Activated CD4-positive, alpha-beta T cell treated with anti-CD3 and anti-CD28 coated beads, Interleukin-2, Interleukin-6, amounts not matched to agents 100 ng/mL and 50 ng/mL, durations not matched to agents 16 hours and 8 hours (primary cell): ENCODE data around the gene INTS7.
"Not testable (repeated sequence)": the region's sequence is repeated elsewhere in the genome, so short reads cannot be mapped to it uniquely, and the experiment has no call there.

ENCODE experiments used
- DNase-seq: peaks from one replicate; pipeline ENCODE4 v3.0.0-alpha.2; 2020

Gene INTS7

DNA sequence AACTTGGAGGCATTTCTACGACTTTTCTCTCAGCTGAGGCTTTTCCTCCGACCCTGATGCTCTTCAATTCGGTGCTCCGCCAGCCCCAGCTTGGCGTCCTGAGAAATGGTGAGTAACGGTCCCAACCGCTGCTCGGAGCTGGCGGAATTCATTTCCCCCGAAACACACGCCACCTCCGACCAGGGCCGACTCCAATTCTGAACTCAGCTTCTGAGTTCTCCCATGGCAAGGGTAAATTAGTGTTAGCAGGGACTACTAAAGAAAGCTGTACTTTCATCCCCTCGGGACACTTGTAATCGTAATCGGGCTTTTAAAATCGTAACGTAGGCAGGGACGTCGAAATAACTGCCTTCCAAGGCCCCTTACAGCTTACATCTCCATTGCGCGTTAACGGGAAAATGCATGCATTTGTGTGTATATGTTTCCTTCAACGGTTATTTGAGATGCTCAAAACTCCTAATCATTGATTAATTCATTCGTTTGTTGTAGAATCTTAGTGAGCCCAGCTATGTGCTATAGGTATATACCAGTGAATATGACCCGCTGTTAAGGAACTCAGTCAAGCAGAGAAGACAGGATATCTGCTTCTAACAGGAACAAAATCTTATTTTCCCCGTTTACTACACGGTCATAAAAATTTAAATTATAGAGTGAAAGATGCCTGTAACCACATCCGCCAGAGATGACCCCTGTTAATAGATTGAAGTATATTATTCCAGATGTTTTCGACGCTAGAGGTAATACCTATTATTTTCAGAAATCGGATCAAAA lies 663 bp upstream of the INTS7 start:
- DNase-seq, result no peak

DNA sequence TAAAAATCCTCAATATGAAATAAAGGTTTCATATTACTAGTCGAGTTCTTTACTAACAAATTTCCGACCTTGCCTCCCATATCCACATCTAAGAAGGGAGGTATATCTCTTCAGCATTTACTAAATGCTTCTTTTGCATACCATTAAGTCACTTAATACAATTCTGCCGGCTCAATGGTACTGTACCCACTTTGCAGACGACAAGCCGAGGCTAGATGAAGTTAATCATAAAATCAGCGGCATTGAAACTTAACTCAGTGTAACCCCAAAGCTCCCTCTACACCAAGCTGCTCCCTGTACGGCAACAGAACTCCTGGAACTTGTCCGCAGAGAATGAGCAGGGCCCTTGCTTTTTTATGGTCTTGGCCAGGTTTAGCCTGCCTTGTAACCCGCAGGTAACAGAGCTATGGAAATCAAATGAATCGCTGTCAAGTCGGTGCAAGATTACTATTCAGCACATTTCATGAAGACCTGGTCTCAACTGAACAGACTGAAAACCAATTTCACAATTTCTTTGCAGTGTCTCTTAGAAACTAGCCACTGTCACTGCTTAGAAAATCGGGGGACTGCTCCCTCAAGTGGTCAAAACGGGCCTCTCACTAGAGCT lies 738 bp downstream of the INTS7 start:
- no peak for DNase-seq

DNA sequence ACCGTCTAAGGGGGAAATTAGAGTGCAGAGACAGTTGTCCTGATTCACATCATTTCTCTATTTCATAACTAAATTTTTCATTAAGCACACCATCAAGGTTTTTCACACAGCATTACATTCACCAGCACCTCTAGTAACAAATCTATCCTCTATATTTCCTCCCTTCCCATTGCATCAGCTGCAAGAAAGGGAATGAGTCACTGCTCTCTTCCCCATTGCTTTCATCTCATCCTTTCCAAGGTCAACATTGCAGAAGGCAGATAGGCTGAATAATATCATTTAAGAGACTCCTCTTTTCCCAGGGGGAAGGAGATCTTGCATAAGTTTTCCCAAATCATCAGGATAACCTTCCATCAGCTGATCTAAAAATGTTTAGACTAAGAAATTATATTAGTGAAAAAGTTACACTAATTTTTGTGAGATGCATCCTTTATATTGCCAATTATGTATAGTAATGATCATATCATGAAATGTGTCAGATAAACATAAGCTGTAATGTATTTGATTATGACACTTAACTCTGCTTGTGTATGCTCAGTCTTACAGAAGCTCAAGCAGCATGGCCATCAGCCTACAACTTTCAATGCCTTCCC lies 4.3 kb downstream of the INTS7 start:
- peak; percentile 51 for DNase-seq

DNA sequence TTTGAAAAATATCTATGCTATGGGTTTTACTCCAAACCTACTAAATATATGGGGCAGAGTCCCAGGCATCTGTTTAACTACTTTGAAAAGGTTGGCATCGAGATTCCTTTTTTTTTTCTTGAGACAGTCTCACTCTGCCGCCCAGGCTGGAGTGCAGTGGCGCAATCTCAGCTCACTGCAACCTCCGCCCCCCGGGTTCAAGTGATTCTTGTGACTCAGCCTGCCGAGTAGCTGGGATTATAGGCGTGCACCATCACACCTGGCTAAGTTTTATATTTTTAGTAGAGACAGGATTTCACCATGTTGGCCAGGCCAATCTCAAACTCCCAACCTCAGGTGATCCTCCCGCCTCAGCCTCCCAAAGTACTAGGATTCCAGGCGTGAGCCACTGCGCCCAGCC lies 7.6 kb downstream of the INTS7 start:
- DNase-seq, result not testable (repeated sequence)

DNA sequence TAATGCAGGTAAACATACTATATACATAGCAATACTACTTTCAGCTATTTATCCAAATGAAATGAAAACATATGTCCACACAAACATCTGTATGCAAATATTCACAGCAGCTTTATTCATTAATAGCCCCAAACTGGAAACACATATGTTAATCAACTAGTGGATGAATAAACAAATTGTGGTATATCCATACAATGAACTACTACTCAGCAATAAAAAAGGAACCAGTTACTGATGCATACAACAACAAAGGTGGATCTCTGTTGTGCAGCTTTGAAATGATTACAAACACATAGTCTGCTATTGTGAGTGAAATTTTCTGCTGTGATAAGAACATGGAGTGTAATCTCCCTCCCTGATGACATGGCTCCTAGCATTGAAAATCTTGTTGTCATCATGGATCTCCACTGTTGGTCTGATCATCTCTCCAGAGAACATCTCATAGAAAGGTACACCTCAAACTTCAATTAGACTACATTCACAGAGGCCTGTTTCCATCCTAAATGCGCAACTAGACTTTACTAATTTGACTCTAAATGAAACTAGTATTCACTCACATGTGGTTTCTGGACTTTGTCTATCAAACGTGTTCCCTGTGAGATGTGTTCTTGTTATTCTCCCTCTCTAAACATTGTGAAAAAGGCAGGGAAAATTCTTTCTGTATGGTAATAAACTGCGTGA lies 10.7 kb downstream of the INTS7 start:
- peak; percentile 34 for DNase-seq

DNA sequence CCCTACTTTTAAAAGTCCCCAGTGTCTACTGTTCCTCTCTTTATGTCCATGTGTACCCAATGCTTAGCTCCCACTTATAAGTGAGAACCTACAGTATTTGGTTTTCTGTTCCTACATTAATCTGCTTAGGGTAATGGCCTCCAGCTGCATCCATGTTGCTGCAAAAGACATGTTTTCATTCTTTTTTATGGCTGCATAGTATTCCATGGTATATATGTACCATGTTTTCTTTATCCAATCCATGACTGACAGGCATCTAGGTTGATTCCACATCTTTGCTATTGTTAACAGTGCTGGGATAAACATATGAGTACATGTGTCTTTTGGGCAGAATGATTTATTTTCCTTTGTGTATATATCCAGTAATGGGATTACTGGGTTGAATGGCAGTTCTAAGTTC lies 12.4 kb downstream of the INTS7 start:
- DNase-seq, result not testable (repeated sequence)

DNA sequence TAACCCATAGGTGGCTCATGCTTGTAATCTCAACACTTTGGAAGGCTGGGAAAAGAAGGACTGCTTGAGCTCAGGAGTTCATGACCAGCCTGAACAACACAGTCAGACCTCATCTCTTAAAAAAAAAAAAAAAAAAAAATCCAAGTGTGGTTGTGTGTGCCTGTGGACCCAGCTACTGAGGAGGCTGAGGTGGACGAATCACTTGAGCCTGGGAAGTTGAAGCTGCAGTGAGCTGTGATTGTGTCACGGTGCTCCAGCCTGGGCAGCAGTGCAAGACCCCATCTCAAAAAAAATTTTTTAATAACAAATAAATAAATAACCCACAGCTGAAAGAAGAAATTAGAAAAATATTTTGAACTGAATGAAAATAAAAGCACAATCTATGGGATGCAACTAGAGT lies 13.8 kb downstream of the INTS7 start:
- DNase-seq, result no peak

DNA sequence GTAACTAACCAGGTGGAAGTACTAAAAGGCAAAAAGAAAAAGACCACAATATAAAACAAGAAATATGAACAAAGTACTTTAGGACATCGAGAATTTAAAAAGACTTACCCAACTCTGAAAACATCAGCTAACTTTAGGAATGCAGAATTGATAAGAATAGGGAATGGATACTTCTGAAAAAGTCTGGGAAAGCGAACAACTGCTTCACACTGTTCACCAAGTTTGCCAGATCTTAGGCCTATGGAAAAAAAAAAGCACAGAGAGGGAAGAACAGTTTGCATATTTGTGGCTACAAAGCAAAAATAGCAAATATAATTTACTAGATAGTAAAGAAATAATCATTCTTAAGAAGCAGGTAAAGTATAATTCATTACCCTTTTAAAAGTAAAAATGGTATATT lies 14.4 kb downstream of the INTS7 start:
- no peak for DNase-seq

DNA sequence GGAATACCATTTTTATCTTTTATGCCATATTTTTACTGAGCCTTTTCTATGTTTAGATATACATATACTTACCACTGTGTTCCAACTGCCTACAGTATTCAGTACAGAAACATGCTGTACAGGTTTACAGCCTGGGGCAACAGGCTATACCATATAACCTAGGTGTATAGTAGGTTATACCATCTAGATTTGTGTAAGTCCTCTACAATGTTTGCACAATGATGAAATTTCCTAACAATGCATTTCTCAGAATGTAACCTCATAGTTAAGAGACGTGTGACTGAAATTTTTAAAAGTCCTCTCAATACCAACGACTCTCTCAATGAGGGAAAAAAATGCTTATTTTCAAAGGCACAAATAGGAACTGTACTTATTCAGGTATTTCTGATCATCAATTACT lies 21.7 kb downstream of the INTS7 start:
- no peak for DNase-seq

DNA sequence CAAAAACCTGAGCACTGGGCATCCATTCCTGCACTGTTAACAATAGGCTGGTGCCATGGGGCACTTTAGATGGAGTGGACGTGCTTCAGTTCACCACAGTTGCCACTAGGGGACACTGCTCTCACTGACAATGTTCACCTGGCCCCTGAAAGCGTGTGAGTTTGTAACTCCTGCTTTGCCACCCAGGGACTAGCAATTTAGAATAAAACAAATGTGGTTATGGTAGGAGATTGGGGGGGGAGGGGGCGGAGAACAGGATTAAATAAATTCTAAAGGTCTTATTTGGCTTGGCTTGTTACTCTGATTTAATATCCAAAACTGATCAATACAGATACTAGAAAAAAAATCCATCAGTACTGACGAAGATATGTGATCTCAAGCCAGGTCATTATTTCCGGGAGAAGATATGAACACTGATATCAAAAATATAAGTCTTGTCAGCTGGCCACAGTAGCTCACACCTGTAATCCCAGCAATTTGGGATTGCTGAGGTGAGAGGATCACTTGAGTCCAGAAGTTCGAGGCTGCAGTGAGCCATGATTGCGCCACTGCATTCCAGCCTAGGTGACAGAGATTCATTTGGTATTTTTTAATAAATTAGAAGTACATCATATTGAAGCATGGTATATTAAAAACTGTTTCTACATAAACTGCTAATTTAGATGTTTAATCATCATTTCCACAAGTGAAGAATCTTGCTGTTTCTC lies 23.2 kb downstream of the INTS7 start:
- DNase-seq, result peak; percentile 79

DNA sequence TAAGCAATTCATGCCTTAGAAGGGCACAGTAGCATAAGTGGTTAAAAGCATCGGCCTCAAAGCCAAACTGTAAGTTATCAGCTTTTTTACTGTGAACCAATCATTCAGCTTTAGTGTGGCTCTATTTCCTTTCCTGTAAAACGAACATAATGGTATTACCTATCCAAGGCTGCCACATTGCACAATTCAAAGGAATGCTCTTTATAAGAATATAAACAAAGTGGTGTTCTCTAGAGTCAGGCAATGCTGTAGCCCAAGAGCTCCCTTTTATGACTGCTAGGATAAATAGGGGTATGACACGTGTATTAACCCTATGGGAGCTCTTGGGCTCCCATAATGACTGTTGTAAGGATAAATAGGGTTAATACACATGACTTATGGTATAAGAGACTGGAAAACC lies 25.4 kb downstream of the INTS7 start:
- no peak for DNase-seq

DNA sequence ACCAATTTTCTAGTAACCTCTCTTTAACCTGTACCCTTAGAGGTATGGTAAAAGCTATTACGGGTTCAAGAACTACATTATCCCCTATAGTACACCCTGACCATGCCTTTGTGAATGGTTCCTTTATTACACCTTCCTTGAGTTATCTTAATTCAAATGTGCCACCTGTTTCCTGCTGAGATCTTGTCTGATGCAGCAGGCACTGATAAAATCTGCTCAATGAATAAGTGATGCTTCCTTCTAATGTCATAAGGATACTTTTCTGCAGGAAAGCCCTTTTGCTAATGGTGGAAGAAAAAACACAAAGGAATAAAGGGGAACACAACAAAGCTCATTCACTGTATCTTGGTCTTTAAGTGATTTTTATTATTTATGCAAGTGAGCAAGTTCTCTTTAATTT lies 25.8 kb downstream of the INTS7 start:
- DNase-seq, result no peak

DNA sequence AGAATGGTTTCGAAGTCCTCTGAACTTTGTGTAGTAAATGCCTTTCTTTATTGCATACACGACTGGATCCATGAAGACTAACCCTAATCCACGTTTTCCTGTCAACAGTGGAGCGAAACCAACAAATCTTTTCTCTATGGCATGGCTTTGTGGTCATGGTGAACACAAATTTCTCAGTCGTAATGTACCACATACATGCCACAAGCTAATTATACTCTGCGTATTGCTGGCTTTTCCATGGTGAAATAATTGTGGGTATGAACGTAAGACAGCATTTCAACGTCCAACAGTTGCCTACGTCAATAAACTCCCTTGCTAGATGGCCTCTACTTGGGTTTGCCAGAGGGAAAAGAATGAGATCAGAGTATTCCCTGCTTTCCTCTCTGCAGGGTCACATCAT lies 27.5 kb downstream of the INTS7 start:
- no peak for DNase-seq

DNA sequence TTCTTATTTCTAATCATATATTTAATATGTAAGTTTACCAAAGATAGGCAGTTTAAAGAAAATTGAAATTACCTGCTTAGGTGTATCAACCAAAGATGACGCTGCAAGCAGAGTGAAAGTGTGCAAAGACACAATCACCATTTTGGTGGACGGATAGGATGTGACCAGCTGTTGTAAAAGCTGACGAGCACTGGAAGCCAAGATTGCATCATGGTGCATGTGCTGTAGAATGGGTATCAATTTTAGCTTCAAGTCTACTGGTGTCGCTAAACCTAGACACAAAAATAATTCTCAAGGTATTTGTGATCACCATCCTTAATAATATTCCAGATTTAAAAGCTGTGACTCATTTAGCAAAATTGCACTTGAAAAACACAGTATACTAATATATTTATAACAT lies 28.2 kb downstream of the INTS7 start:
- DNase-seq, result no peak

DNA sequence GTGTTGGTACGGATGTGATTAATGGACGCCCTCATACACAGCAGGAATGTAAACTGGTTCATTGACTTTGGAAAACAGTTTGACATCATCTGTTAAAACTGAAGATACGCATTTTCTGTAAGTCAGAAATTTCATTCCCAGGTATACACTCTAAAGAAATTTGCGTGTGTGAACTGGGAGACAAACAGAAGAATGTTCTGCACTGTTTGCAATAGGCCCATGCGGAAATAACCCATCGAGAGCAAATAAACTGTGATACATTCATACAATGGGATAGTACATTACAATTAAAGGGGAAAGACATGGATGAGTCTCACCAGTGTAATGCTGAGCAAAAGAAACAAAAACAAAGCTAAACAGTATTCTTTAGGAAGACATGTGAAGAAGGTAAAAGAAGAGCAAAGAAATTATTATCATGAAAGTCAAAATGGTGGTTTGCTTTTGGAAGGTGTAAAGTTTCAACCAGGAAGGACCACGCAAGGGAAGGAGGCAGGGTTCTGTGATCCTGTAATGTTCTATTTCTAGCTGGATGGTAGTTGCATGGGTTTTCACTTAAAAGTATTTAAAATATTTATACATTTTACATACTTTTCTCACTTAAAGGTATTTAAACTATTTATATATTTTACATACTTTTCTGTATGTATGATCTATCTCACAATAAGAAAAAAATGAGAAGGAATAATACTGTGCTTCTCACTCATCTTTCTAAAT lies 30.3 kb downstream of the INTS7 start:
- no peak for DNase-seq

DNA sequence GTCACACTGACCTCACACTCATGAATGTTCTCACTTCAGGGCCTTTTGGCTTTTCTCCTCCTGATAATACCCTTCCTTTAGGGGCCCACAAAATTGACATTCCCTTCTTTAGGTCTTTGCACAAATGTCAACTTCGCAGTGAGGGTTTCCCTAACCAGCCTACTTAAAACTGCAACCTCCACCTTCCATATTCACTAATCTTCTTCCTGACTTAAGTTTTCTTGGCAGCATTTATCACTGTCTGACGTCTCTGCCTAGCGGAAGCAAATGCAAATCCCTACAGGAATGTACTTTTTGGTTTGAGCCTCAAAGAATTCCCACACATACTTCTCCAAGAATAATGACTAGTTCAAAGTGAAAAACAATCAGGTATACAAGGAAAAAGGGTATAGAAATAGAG lies 32.8 kb downstream of the INTS7 start:
- DNase-seq, result no peak

DNA sequence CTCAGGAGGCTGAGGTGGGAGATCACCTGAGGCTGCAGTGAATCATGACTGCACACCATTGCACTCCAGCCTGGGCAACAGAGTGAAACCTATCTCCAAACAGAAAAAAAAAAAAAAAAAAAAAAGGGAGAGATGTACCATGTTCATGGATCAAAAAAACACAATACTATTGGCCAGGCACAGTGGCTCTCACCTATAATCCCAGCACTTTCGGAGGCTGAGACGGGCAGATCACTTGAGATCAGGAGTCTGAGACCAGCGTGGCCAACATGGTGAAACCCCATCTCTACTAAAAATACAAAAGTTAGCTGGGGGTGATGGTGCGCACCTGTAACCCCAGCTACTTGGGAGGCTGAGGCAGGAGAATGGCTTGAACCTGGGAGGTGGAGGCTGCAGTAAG lies 37.9 kb downstream of the INTS7 start:
- DNase-seq, result not testable (repeated sequence)

DNA sequence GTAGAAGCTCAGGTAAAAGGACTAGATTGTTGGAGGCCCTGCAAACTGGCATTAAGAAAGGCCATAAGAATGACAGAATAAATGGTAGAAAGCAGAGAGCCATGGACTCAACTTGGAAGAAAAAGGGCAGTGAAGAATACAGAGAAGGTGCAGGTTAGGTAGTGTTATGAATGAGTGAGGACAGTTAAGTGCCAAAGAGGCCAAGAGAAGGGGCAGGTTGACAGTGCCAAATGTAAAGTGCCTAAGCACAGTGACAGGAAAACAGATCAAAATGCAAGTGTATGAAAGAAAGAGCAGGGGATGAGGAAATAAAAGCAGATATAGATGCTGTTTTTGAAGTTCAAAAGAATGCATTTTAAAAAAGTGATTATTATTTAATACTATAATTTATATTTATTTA lies 43.7 kb downstream of the INTS7 start:
- DNase-seq, result no peak

DNA sequence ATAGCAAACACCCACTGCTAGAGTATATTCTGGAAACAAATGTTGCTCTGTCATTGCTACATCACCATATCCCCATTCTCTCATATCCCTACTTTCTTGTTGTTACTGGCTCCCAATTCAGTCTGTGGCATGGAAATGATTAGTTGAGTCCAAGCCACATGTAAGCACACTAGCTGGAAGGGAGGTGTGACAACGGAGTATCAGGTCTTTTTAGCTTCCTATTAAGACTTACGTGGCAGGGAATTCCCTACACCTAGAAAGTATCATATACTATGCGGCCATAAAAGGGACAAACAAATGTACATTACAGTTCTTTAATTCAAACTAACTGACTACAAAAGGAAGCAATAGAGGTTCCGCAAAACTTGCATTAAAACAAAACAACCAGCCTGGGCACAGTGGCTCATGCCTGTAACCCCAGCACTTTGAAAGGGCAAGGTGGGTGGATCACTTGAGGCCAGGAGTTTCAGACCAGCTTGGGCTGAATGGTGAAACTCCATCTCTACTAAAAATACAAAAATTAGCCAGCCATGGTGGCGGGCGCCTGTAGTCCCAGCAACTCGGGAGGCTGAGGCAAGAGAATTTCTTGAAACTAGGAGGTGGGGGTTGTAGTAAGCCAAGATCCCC lies 48.6 kb downstream of the INTS7 start:
- no peak for DNase-seq

DNA sequence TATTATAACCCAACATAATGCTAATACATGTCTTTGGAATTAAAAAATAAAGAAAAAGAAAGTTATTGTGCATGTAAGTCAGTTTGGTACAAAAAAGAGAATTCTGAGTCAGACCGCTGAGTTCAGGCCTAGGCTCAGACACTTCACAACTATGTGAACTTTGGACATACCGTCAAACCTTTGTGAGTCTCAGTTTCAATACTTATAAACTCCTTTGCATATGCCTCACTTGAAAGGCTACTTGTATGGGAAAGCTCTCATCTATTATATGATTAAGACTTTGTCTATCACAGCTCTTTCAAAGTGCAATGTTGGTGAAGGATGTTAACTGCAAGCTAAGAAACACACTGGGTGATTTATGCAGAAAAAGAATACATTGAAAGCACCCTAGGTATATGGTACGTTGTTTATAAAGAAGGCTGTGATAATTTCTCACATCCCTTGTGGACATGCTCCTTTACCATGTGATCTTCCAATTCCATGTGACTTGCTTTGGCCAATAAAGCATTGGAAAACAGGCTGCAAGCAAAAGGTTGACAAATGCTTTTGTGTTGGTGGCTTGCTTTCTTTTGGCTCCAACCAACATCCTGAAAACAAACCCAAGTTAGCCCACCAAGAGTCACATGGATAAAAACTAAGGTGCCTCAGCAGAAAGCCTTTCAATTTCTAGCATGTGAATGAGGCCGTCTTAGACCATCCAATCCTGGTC lies 49.6 kb downstream of the INTS7 start:
- DNase-seq, result no peak

DNA sequence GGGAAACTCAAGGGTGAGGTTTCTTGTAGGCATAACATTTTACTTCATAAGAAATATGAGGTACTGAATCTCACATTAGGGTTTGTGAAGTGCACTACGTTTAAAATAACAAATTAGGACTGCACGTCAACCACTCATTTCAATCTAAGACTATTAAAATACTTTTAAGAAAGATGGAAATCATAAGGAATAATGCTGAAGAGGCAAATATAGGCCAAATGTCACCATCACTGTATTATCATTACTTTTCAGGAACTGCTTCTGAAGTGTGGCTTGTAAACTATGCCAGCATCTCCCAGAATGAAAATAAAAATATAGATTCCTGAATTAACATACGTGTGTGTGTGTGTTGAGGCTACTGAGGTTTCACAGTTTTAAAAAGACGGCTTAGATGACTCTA lies 56.8 kb downstream of the INTS7 start:
- no peak for DNase-seq
